HepG2 (cell line): ENCODE measurements around the gene MYBPC2. TPM values are rescaled to one million over a fixed set of nuclear protein-coding genes. Genes with fewer than 3 reads are reported as not detected.

Experiments
- ATAC-seq: fragments of 200-7000 bp; cut with Tn5 transposase; 3 replicates; pipeline ENCODE4 v1.9.1; 2020; ENCODE audit warnings: mild to moderate bottlenecking, moderate library complexity
- BruUV-seq: library from RNA; stranded (reverse); fragments of 400-500 nt; replicated peaks from 2 replicates; lab custom pipeline; 2021; lab: Mats Ljungman, UMichigan
- CTCF ChIA-PET: fragments of 300-600 bp; formaldehyde crosslinking; extraction: SDS; loops from one replicate; lab custom pipeline; 2021; ENCODE audit warnings: low total read pairs, inconsistent platforms, low intra/inter-chr PET ratio; lab: Yijun Ruan, JAX
- POLR2A ChIA-PET: fragments of 350-600 bp; sonication (Branson Sonifier 250); formaldehyde crosslinking; loops from one replicate; lab custom pipeline; 2020; ENCODE audit warnings: antibody characterized with exemption, inconsistent platforms; lab: Yijun Ruan, JAX
- DNase-seq: peaks from one replicate; pipeline ENCODE4 v3.0.0-alpha.2; 2015; ENCODE audit warnings: low spot score
- FAIRE-seq: peaks from 3 replicates; lab custom pipeline; 2011; peaks lifted over from hg19 to GRCh38; lab: Jason Lieb, UNC
- H2AFZ ChIP-seq: one replicate; pipeline ENCODE4 v1.6.1; 2011; ENCODE audit warnings: low read length, inconsistent platforms
- H3K27ac ChIP-seq: fragments of 300-600 bp; 3 replicates; pipeline ENCODE4 v1.8.0; 2011; ENCODE audit warnings: mixed run types, mild to moderate bottlenecking, mixed read lengths, low read length, inconsistent platforms; ENCODE audit not compliant: insufficient read depth; ENCODE audit errors: extremely low read length
- H3K27me3 ChIP-seq, 2 experiments: fragments of 200-600 bp in 1 of 2; 2 replicates in 1 of 2; 3 replicates in 1 of 2; pipeline versions ENCODE4 v1.6.0 to v1.8.0; 2011; ENCODE audit warnings: low read length in 2 of 2, mild to moderate bottlenecking in 2 of 2, moderate library complexity in 2 of 2, inconsistent platforms in 1 of 2; ENCODE audit not compliant: insufficient read depth in 2 of 2, control insufficient read depth in 1 of 2
- H3K36me3 ChIP-seq, 2 experiments: fragments of 200-600 bp in 1 of 2; replicated peaks in 1 of 2; 2 replicates in 1 of 2; 3 replicates in 1 of 2; pipeline versions ENCODE4 v1.5.1 to v1.8.0; 2011; ENCODE audit warnings: low read length in 2 of 2, inconsistent platforms in 1 of 2; ENCODE audit not compliant: insufficient read depth in 2 of 2, control insufficient read depth in 1 of 2
- H3K4me1 ChIP-seq: 2 replicates; pipeline ENCODE4 v1.5.1; 2012; ENCODE audit warnings: low read length, inconsistent platforms; ENCODE audit not compliant: insufficient read depth
- H3K4me2 ChIP-seq: 2 replicates; pipeline ENCODE4 v1.6.0; 2011; ENCODE audit warnings: low read depth, low read length, inconsistent platforms
- H3K4me3 ChIP-seq, 3 experiments: fragments of 200-600 bp in 1 of 3; sonication (generic), shearing (Covaris generic) in 1 of 3; replicated peaks in 1 of 3; 2 replicates each; pipeline ENCODE4 v1.5.1; 2011 to 2016; ENCODE audit warnings: low read length in 3 of 3, inconsistent platforms in 2 of 3, low read depth in 2 of 3, mild to moderate bottlenecking in 2 of 3, control low read depth in 1 of 3, mixed read lengths in 1 of 3; ENCODE audit not compliant: insufficient read depth in 1 of 3
- H3K79me2 ChIP-seq: one replicate; pipeline ENCODE4 v1.6.1; 2011; ENCODE audit warnings: low read length, inconsistent platforms; ENCODE audit not compliant: insufficient read depth
- H3K9ac ChIP-seq: 2 replicates; pipeline ENCODE4 v1.6.0; 2011; ENCODE audit warnings: mild to moderate bottlenecking, low read depth, low read length, inconsistent platforms; ENCODE audit not compliant: insufficient read depth
- H3K9me3 ChIP-seq: 2 replicates; pipeline ENCODE4 v1.5.1; 2012; ENCODE audit warnings: mild to moderate bottlenecking, low read length
- H4K20me1 ChIP-seq: 2 replicates; pipeline ENCODE4 v1.6.0; 2011; ENCODE audit warnings: inconsistent platforms, mild to moderate bottlenecking, low read length, moderate library complexity; ENCODE audit not compliant: insufficient read depth
- ASH2L ChIP-seq: fragments of 300-600, 200-600 bp; sonication (generic); IDR thresholded peaks from 2 replicates; pipeline ENCODE4 v1.7.0; 2017; ENCODE audit warnings: low read depth, mild to moderate bottlenecking, moderate library complexity, mixed read lengths, low read length; ENCODE audit not compliant: insufficient read length
- DR1 ChIP-seq: sonication (generic); formaldehyde crosslinking; IDR thresholded peaks from 2 replicates; pipeline ENCODE4 v1.8.0; 2021; ENCODE audit warnings: mild to moderate bottlenecking, missing genetic modification reagents, inconsistent platforms
- FOXK2 ChIP-seq: fragments of 450-650 bp; IDR thresholded peaks from 2 replicates; pipeline ENCODE4 v1.6.1; 2016
- RFX3 ChIP-seq: IDR thresholded peaks from 2 replicates; pipeline ENCODE4 v1.6.1; 2016; ENCODE audit warnings: missing biosample characterization, missing genetic modification reagents
- RXRA ChIP-seq: sonication (generic); formaldehyde crosslinking; IDR thresholded peaks from 2 replicates; pipeline ENCODE4 v1.5.1; 2020; ENCODE audit warnings: missing genetic modification reagents
- SAFB2 ChIP-seq: sonication (generic); formaldehyde crosslinking; IDR thresholded peaks from 2 replicates; pipeline ENCODE4 v1.5.1; 2020; ENCODE audit warnings: missing genetic modification reagents, low read depth, mild to moderate bottlenecking, borderline replicate concordance
- ZC3H13 ChIP-seq: sonication (generic); formaldehyde crosslinking; IDR thresholded peaks from 2 replicates; pipeline ENCODE4 v1.8.1; 2023; ENCODE audit warnings: mild to moderate bottlenecking, missing genetic modification reagents, moderate library complexity
- ZFP82 ChIP-seq: sonication (generic); formaldehyde crosslinking; IDR thresholded peaks from 2 replicates; pipeline ENCODE4 v1.5.1; 2020; ENCODE audit warnings: mild to moderate bottlenecking, missing genetic modification reagents, borderline replicate concordance
- ZNF138 ChIP-seq: sonication (generic); formaldehyde crosslinking; IDR thresholded peaks from 2 replicates; pipeline ENCODE4 v1.5.0; 2020; ENCODE audit warnings: mild to moderate bottlenecking, low read depth, missing genetic modification reagents
- ZNF768 ChIP-seq: sonication (generic); formaldehyde crosslinking; IDR thresholded peaks from 2 replicates; pipeline ENCODE4 v1.4.0; 2020; ENCODE audit warnings: missing genetic modification reagents
- ZNF782 ChIP-seq: sonication (generic); formaldehyde crosslinking; IDR thresholded peaks from 2 replicates; pipeline ENCODE4 v1.4.0; 2020; ENCODE audit warnings: missing genetic modification reagents, mild to moderate bottlenecking, borderline replicate concordance
- WGBS: methylation state at CpG from one replicate; pipeline ENCODE4 v1.1.6; 2017; ENCODE audit warnings: low lambda C conversion rate; 5-methylcytosine and 5-hydroxymethylcytosine counted together
- in situ Hi-C: cut with HindIII; loops from 2 replicates; pipeline ENCODE4 v1.10.0; 2017; ENCODE audit warnings: low pct_unique_long_range_greater_than_20kb; ENCODE audit not compliant: extremely low pct_ligation_motif_present
- intact Hi-C: fragments of 100-400 bp; cut with micrococcal nuclease; formaldehyde crosslinking; loops from one replicate; pipeline ENCODE4 v1.10.0; 2022; ENCODE audit not compliant: unreplicated experiment
- polyA plus RNA-seq, 8 experiments: library from polyadenylated mRNA; depleted of rRNA in 3 of 8; stranded (reverse) in 7 of 8; unstranded in 1 of 8; fragments of >200 nt; fragmentation: Illumina TruSeq in 4 of 8; extraction: Trizol in 4 of 8; gene quantifications; 2 replicates each; pipeline versions ENCODE4 v1.2.1 to v1.2.3, GENCODE V29; 2011 to 2016; ENCODE audit warnings: low read depth in 4 of 8, missing spikeins in 1 of 8, mixed read lengths in 1 of 8; ENCODE audit not compliant: insufficient read depth in 1 of 8
- total RNA-seq, 5 experiments: library from RNA; depleted of rRNA; stranded (reverse); fragments of >200 nt; fragmentation: Illumina TruSeq; extraction: Trizol; gene quantifications; 2 replicates each; pipeline ENCODE4 v1.2.3, GENCODE V29; 2016; ENCODE audit warnings: low read depth in 1 of 5

The MYBPC2 gene
- total and polyA plus RNA-seq, 2 of the 13 experiments (the other 11 are each of a cell fraction or from before 2014, with no cell fraction given): not detected

DNA sequence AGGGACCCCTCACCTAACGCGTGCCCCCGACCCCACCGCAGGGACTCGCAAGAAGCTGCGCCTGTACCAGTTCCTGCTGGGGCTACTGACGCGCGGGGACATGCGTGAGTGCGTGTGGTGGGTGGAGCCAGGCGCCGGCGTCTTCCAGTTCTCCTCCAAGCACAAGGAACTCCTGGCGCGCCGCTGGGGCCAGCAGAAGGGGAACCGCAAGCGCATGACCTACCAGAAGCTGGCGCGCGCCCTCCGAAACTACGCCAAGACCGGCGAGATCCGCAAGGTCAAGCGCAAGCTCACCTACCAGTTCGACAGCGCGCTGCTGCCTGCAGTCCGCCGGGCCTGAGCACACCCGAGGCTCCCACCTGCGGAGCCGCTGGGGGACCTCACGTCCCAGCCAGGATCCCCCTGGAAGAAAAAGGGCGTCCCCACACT, 4.7 kb upstream of the MYBPC2 start:
- no peak for ATAC-seq
- Histone ChIP-seq H3K27me3 (peaks cover 5 to 22% of the 10 kb centered on the region in 2 experiments; a peak in 4 of 5 replicates), H3K4me2 (no peak overlapping the region)
- TF ChIP-seq FOXK2 (no peak), DR1 (CRISPR knock-in tag) (no peak), ZNF782 (CRISPR knock-in tag) (no peak), ZFP82 (CRISPR knock-in tag) (no peak), ZC3H13 (CRISPR knock-in tag) (no peak), ZNF768 (no peak), ZNF138 (CRISPR knock-in tag) (no peak), RFX3 (CRISPR knock-in tag) (no peak), SAFB2 (CRISPR knock-in tag) (no peak), ASH2L (no peak), RXRA (no peak)
- TF ChIP-seq, all 625 proteins: peak for 0
- Histone ChIP-seq H3K4me1 (peaks cover 18% of the 10 kb centered on the region), H2AFZ (no peak overlapping the region), H3K27ac (no peak overlapping the region), H3K4me3 (no peak overlapping the region), H4K20me1 (no peaks in the 10 kb centered on the region), H3K79me2 (no peaks in the 10 kb centered on the region), H3K9me3 (no peaks in the 10 kb centered on the region), H3K36me3 (no peaks in the 10 kb centered on the region), H3K9ac (no peak overlapping the region)
- no TSS peak for BruUV-seq
- CTCF ChIA-PET: no interaction called here
- intact Hi-C loops: no loop called here
- POLR2A ChIA-PET: no interaction called here
- DNase-seq (no peak), FAIRE-seq (no peak)
- 82% methylated on average over 9 of the region's 38 CpGs for WGBS
- in situ Hi-C loops: no loop called here
